Left lung (tissue), 10 donors: ENCODE results near the gene GPC6. TPM values are rescaled to one million over a fixed set of nuclear protein-coding genes. Genes with fewer than 3 reads are reported as not detected.

ENCODE experiments used
- ATAC-seq: fragments of 200-7000 bp; cut with Tn5 transposase; one replicate; pipeline ENCODE4 v1.9.1; 2020; ENCODE audit warnings: moderate library complexity
- DNase-seq, 4 donors: peaks; one replicate each; pipeline ENCODE4 v3.0.0-alpha.2; 2013 to 2020
- H3K27ac ChIP-seq, 2 donors: fragments of 200-600 bp; sonication (generic) in 1 of 2; one replicate each; pipeline versions ENCODE4 v1.5.0 to v1.8.0; 2020 to 2021
- H3K27me3 ChIP-seq, 2 donors: fragments of 200-600 bp; sonication (generic) in 1 of 2; one replicate each; pipeline versions ENCODE4 v1.5.0 to v1.8.0; 2020 to 2021
- H3K36me3 ChIP-seq, 2 donors: fragments of 200-600 bp; sonication (generic) in 1 of 2; one replicate each; pipeline versions ENCODE4 v1.5.0 to v1.8.0; 2020 to 2021
- H3K4me1 ChIP-seq, 2 donors: fragments of 200-600 bp; one replicate each; pipeline ENCODE4 v1.8.0; 2021
- H3K4me3 ChIP-seq, 2 donors: fragments of 200-600 bp; sonication (generic) in 1 of 2; one replicate each; pipeline versions ENCODE4 v1.5.0 to v1.8.0; 2020 to 2021; ENCODE audit warnings: mild to moderate bottlenecking in 1 of 2
- H3K9me3 ChIP-seq, 2 donors: fragments of 200-600 bp; sonication (generic) in 1 of 2; one replicate each; pipeline versions ENCODE4 v1.5.0 to v1.8.0; 2020 to 2021
- CTCF ChIP-seq, 2 donors: fragments of 200-600 bp; sonication (generic) in 1 of 2; IDR thresholded peaks; one replicate each; pipeline versions ENCODE4 v1.5.0 to v1.8.0; 2021; ENCODE audit warnings: antibody characterized with exemption in 2 of 2
- intact Hi-C, 2 donors: fragments of 100-400 bp; cut with DNase I; formaldehyde crosslinking; loops; one replicate each; pipeline versions ENCODE4 v1.11.2 to v1.14.2; 2022
- polyA plus RNA-seq, 6 donors: library from polyadenylated mRNA; unstranded; fragments of 120-200 nt; gene quantifications; one replicate each; pipeline ENCODE4 v1.2.1, GENCODE V29; 2013; ENCODE audit not compliant: insufficient read length in 6 of 6
- total RNA-seq, 2 donors: library from RNA; stranded (reverse); fragmentation: NEBNext Ultra II Directional; extraction: Animal tissue kit (Norgen Biotek cat#: 25700); gene quantifications; one replicate each; pipeline ENCODE4 v1.2.1, GENCODE V29; 2021
- donor health status: DM: no; HTN: yes; CAD: no.
- donor health status: DM: no; HTN: no; CAD: no.

GPC6 gene
- total and polyA plus RNA-seq, 8 donors = 9.6 to 25.8 (median 21.1) TPM

- no peak overlapping the region for H3K27ac ChIP-seq
- no peak for ATAC-seq
- no peak for TF ChIP-seq CTCF (IDR thresholded peaks at IDR 0.05)
- no peak overlapping the region for H3K4me3 ChIP-seq
- no peak for DNase-seq
- H3K36me3 ChIP-seq = no peaks in the 10 kb centered on the region
- no peaks in the 10 kb centered on the region for H3K9me3 ChIP-seq
- no peaks in the 10 kb centered on the region for H3K4me1 ChIP-seq
- intact Hi-C loops = no loop called here
- no peaks in the 10 kb centered on the region for H3K27me3 ChIP-seq
These were observed 187.5 kb downstream of the GPC6 start for GRCh38 chr13:93413972-93414717.

GRCh38 chr13:93416736-93417355 lies 190.2 kb downstream of the GPC6 start:
- H3K36me3 ChIP-seq = no peaks in the 10 kb centered on the region
- no peak overlapping the region for H3K4me3 ChIP-seq
- no peak for ATAC-seq
- intact Hi-C loops = no loop called here
- H3K27ac ChIP-seq = no peak overlapping the region
- no peaks in the 10 kb centered on the region for H3K9me3 ChIP-seq
- no peak for TF ChIP-seq CTCF (IDR thresholded peaks at IDR 0.05)
- no peak for DNase-seq
- H3K27me3 ChIP-seq = no peaks in the 10 kb centered on the region
- H3K4me1 ChIP-seq = no peaks in the 10 kb centered on the region

GRCh38 chr13:93418398-93418797 lies 191.8 kb downstream of the GPC6 start:
- Histone ChIP-seq H3K27me3 (no peaks in the 10 kb centered on the region), H3K9me3 (no peaks in the 10 kb centered on the region), H3K36me3 (no peaks in the 10 kb centered on the region), H3K4me3 (no peak overlapping the region), H3K27ac (no peak overlapping the region), H3K4me1 (no peaks in the 10 kb centered on the region)
- no peak for TF ChIP-seq CTCF (IDR thresholded peaks at IDR 0.05)
- DNase-seq (no peak), ATAC-seq (no peak)
- intact Hi-C loops = no loop called here

- H3K36me3 ChIP-seq = no peaks in the 10 kb centered on the region
- intact Hi-C loops = no loop called here
- no peak for TF ChIP-seq CTCF (IDR thresholded peaks at IDR 0.05)
These were observed 193.6 kb downstream of the GPC6 start for GRCh38 chr13:93420206-93420605.

GRCh38 chr13:93420887-93421286 lies 194.3 kb downstream of the GPC6 start:
- H3K4me3 ChIP-seq = no peak overlapping the region
- no peaks in the 10 kb centered on the region for H3K27me3 ChIP-seq
- no peak for TF ChIP-seq CTCF (IDR thresholded peaks at IDR 0.05)
- H3K36me3 ChIP-seq = no peaks in the 10 kb centered on the region
- ATAC-seq (no peak), DNase-seq (no peak)
- H3K4me1 ChIP-seq = no peaks in the 10 kb centered on the region
- H3K27ac ChIP-seq = no peak overlapping the region
- H3K9me3 ChIP-seq = peaks cover 0 to 2% of the 10 kb centered on the region in 2 donors
- intact Hi-C loops = no loop called here

More at GRCh38 chr13:93420206-93420605, 193.6 kb downstream of the GPC6 start:
- ATAC-seq = no peak
- Histone ChIP-seq H3K27ac (no peak overlapping the region), H3K9me3 (peaks cover 0 to 2% of the 10 kb centered on the region in 2 donors), H3K27me3 (no peaks in the 10 kb centered on the region), H3K4me3 (no peak overlapping the region), H3K4me1 (no peaks in the 10 kb centered on the region)
- DNase-seq = no peak
